Liver (tissue), 9 donors: Measurements from ENCODE around the gene PNRC1. TPM values are rescaled to one million over a fixed set of nuclear protein-coding genes. Genes with fewer than 3 reads are reported as not detected.
"Not testable (repeated sequence)": the region's sequence is repeated elsewhere in the genome, so short reads cannot be mapped to it uniquely, and the experiment has no call there.

ENCODE experiments used
- DNase-seq: peaks from one replicate; pipeline ENCODE4 v3.0.0-alpha.2; 2017; ENCODE audit warnings: low spot score
- H3K27ac ChIP-seq, 2 donors: one replicate each; pipeline ENCODE4 v1.7.0; 2013; ENCODE audit warnings: inconsistent platforms in 2 of 2, low read length in 2 of 2, control low read depth in 1 of 2, low read depth in 1 of 2, mild to moderate bottlenecking in 1 of 2
- H3K27me3 ChIP-seq, 4 donors: one replicate each; pipeline versions ENCODE4 v1.6.1 to v1.7.0; 2013; ENCODE audit warnings: low read length in 3 of 4, inconsistent platforms in 1 of 4, mild to moderate bottlenecking in 1 of 4, moderate library complexity in 1 of 4; ENCODE audit not compliant: control insufficient read depth in 4 of 4, insufficient read depth in 4 of 4
- H3K36me3 ChIP-seq, 4 donors: one replicate each; pipeline versions ENCODE4 v1.6.1 to v1.7.0; 2013; ENCODE audit warnings: low read length in 3 of 4, mild to moderate bottlenecking in 3 of 4, low read depth in 1 of 4, moderate library complexity in 1 of 4; ENCODE audit not compliant: control insufficient read depth in 4 of 4, insufficient read depth in 3 of 4
- H3K4me1 ChIP-seq, 4 donors: one replicate each; pipeline versions ENCODE4 v1.6.1 to v1.7.0; 2013; ENCODE audit warnings: low read length in 3 of 4, mild to moderate bottlenecking in 3 of 4, moderate library complexity in 1 of 4; ENCODE audit not compliant: control insufficient read depth in 4 of 4, insufficient read depth in 4 of 4
- H3K4me3 ChIP-seq, 3 donors: one replicate each; pipeline versions ENCODE4 v1.6.1 to v1.7.0; 2013; ENCODE audit warnings: low read length in 3 of 3, control low read depth in 1 of 3, low read depth in 1 of 3, mild to moderate bottlenecking in 1 of 3
- H3K9ac ChIP-seq, 2 donors: one replicate each; pipeline ENCODE4 v1.7.0; 2013; ENCODE audit warnings: low read length in 2 of 2, mild to moderate bottlenecking in 2 of 2, moderate library complexity in 2 of 2, control low read depth in 1 of 2, low read depth in 1 of 2
- H3K9me3 ChIP-seq, 4 donors: one replicate each; pipeline versions ENCODE4 v1.6.1 to v1.7.0; 2013; ENCODE audit warnings: low read length in 3 of 4; ENCODE audit not compliant: control insufficient read depth in 4 of 4
- EGR1 ChIP-seq, 2 donors: IDR thresholded peaks; 2 replicates each; pipeline ENCODE4 v1.6.1; 2016 to 2018; ENCODE audit warnings: antibody characterized with exemption in 2 of 2, low read depth in 2 of 2
- FOXA1 ChIP-seq: IDR thresholded peaks from 2 replicates; pipeline ENCODE4 v1.6.1; 2016; ENCODE audit warnings: antibody characterized with exemption
- FOXA2 ChIP-seq: IDR thresholded peaks from 2 replicates; pipeline ENCODE4 v1.6.1; 2016; ENCODE audit warnings: antibody characterized with exemption
- HNF4A ChIP-seq, 2 donors: conservative IDR thresholded peaks; 2 replicates each; pipeline ENCODE4 v1.6.1; 2016; ENCODE audit warnings: antibody characterized with exemption in 2 of 2, mild to moderate bottlenecking in 2 of 2
- HNF4G ChIP-seq: IDR thresholded peaks from 2 replicates; pipeline ENCODE4 v1.6.1; 2016; ENCODE audit warnings: antibody characterized with exemption
- JUND ChIP-seq, 2 donors: IDR thresholded peaks; 2 replicates each; pipeline ENCODE4 v1.6.1; 2016; ENCODE audit warnings: antibody characterized with exemption in 2 of 2
- NR2F2 ChIP-seq: IDR thresholded peaks from 2 replicates; pipeline ENCODE4 v1.6.1; 2016; ENCODE audit warnings: antibody characterized with exemption
- RAD21 ChIP-seq, 2 donors: IDR thresholded peaks; 2 replicates each; pipeline ENCODE4 v1.6.1; 2016; ENCODE audit warnings: antibody characterized with exemption in 2 of 2, mild to moderate bottlenecking in 2 of 2
- RXRA ChIP-seq, 2 donors: IDR thresholded peaks; 2 replicates each; pipeline ENCODE4 v1.6.1; 2017 to 2018; ENCODE audit warnings: antibody characterized with exemption in 2 of 2, mild to moderate bottlenecking in 1 of 2
- SP1 ChIP-seq: IDR thresholded peaks from 2 replicates; pipeline ENCODE4 v1.6.1; 2018; ENCODE audit warnings: antibody characterized with exemption, mild to moderate bottlenecking
- TAF1 ChIP-seq: conservative IDR thresholded peaks from 2 replicates; pipeline ENCODE4 v1.6.1; 2016; ENCODE audit warnings: antibody characterized with exemption, mild to moderate bottlenecking
- YY1 ChIP-seq: IDR thresholded peaks from 2 replicates; pipeline ENCODE4 v1.6.1; 2016; ENCODE audit warnings: antibody characterized with exemption, mild to moderate bottlenecking
- WGBS: extraction: QIAGEN DNeasy Blood & Tissue Kit; methylation state at CpG from one replicate; pipeline ENCODE4 v1.1.7; 2013; 5-methylcytosine and 5-hydroxymethylcytosine counted together
- polyA plus RNA-seq, 2 donors: library from polyadenylated mRNA; stranded (reverse) in 1 of 2; unstranded in 1 of 2; fragments of 200-250 nt in 1 of 2; fragments of >200 nt in 1 of 2; fragmentation: Nextera tagmentation in 1 of 2; extraction: Ambion mirVana in 1 of 2; gene quantifications; one replicate each; pipeline versions ENCODE4 v1.2.1 to v1.2.3, GENCODE V29; 2013 to 2015
- total RNA-seq, 2 donors: library from RNA; depleted of rRNA; stranded (reverse); fragments of >200 nt; gene quantifications; one replicate each; pipeline ENCODE4 v1.2.3, GENCODE V29; 2014
- TF ChIP-seq, protein P1 (sequence below): IDR thresholded peaks from 2 replicates; pipeline ENCODE4 v1.6.1; 2016; ENCODE audit warnings: antibody characterized with exemption
- TF ChIP-seq, protein P2 (sequence below): IDR thresholded peaks from 2 replicates; pipeline ENCODE4 v1.6.1; 2016; ENCODE audit warnings: antibody characterized with exemption
- TF ChIP-seq, protein P3 (sequence below): fragments of 150-350 bp; IDR thresholded peaks from 2 replicates; pipeline ENCODE4 v1.5.1; 2017; ENCODE audit warnings: improper control_type of control experiment, low read depth, low read length; ENCODE audit not compliant: missing input control
- donor health status: healthy.
- donor health status: healthy.
- donor health status: healthy.
- donor health status: healthy.
- donor health status: healthy.

Gene PNRC1
- total and polyA plus RNA-seq, 4 donors = 27.4 to 71.4 (median 53.6) TPM

DNA sequence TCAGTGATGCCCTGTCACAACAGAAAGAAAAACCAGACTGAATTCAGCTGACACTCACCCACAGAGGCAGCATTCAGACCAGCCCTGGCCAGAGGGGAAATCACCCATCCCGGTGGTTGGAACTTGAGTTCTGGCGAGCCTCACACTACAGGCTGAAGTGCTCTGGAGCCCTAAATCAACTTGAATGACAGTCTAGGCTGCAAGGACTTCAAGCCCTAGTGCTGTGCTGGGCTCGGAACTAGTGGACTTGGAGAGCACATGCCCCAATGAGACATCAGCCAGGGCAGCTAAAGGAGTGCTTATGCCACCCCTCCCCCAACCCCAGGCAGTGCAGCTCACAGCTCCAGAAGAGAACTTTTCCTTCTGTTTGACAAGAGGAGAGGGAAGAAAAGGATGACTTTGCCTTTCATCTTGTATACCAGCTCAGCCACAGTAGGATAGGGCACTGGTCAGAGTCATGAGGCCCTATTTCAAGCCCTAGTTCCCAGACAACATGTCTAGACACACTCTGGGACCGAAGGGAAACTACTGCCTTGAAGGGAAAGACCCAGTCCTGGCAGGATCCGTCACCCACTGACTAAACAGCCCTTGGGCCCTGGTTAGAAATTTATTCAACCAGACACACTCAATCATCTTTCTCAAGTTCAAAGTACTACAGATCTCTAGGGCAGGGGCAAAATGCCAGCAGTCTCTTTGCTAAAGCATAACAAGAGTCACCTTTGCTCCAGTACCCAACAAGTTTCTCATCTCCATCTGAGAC, 43.2 kb upstream of the PNRC1 start:
- H3K9ac ChIP-seq = no peak overlapping the region
- 70% methylated on average over 5 of the region's 5 CpGs for WGBS

DNA sequence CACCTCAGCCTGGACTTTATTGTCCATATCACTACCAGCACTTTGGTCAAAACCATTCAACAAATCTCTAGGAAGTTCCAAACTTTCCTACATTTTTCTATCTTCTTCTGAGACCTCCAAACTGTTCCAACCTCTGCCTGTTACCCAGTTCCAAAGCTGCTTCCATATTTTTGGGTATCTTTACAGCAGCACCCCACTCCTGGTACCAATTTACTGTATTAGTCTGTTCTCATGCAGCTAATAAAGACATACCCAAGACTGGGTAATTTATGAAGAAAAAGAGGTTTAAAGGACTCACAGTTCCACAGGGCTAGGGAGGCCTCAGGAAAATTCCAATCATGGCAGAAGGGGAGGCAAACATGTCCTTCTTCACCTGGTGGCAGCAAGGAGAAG, 42.7 kb upstream of the PNRC1 start:
- not testable (repeated sequence) for H3K36me3 ChIP-seq, DNase-seq, H3K27me3 ChIP-seq, H3K9ac ChIP-seq, H3K9me3 ChIP-seq, H3K27ac ChIP-seq, H3K4me3 ChIP-seq
- peaks cover 0 to 21% (median 9%) of the 10 kb centered on the region in 4 donors for H3K4me1 ChIP-seq

More for the DNA sequence above, 43.2 kb upstream of the PNRC1 start:
- Histone ChIP-seq H3K9me3 (peaks cover 0 to 8% (median 2%) of the 10 kb centered on the region in 4 donors), H3K4me3 (no peak overlapping the region), H3K36me3 (no peaks in the 10 kb centered on the region), H3K4me1 (peaks cover 0 to 21% (median 9%) of the 10 kb centered on the region in 4 donors), H3K27me3 (no peaks in the 10 kb centered on the region), H3K27ac (peak overlapping the region; percentile 32 to 98)
- no peak for DNase-seq
- TF ChIP-seq HNF4A (conservative IDR thresholded peaks at IDR 0.05) (peak; percentile 34 to 39), FOXA1 (no peak), JUND (IDR thresholded peaks at IDR 0.05) (no peak), TAF1 (no peak), HNF4G (no peak), FOXA2 (no peak), YY1 (no peak), SP1 (peak; percentile 35), RXRA (IDR thresholded peaks at IDR 0.05) (peak in 1 of 2 donors; percentile 20), EGR1 (IDR thresholded peaks at IDR 0.05; ENCODE audit: low read depth in 2 of 2) (no peak), NR2F2 (no peak), RAD21 (IDR thresholded peaks at IDR 0.05) (no peak)
- TF ChIP-seq, protein P1, sequence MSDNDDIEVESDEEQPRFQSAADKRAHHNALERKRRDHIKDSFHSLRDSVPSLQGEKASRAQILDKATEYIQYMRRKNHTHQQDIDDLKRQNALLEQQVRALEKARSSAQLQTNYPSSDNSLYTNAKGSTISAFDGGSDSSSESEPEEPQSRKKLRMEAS = no peak
- TF ChIP-seq, protein P2, sequence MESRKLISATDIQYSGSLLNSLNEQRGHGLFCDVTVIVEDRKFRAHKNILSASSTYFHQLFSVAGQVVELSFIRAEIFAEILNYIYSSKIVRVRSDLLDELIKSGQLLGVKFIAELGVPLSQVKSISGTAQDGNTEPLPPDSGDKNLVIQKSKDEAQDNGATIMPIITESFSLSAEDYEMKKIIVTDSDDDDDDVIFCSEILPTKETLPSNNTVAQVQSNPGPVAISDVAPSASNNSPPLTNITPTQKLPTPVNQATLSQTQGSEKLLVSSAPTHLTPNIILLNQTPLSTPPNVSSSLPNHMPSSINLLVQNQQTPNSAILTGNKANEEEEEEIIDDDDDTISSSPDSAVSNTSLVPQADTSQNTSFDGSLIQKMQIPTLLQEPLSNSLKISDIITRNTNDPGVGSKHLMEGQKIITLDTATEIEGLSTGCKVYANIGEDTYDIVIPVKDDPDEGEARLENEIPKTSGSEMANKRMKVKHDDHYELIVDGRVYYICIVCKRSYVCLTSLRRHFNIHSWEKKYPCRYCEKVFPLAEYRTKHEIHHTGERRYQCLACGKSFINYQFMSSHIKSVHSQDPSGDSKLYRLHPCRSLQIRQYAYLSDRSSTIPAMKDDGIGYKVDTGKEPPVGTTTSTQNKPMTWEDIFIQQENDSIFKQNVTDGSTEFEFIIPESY = no peak
- TF ChIP-seq, protein P3, sequence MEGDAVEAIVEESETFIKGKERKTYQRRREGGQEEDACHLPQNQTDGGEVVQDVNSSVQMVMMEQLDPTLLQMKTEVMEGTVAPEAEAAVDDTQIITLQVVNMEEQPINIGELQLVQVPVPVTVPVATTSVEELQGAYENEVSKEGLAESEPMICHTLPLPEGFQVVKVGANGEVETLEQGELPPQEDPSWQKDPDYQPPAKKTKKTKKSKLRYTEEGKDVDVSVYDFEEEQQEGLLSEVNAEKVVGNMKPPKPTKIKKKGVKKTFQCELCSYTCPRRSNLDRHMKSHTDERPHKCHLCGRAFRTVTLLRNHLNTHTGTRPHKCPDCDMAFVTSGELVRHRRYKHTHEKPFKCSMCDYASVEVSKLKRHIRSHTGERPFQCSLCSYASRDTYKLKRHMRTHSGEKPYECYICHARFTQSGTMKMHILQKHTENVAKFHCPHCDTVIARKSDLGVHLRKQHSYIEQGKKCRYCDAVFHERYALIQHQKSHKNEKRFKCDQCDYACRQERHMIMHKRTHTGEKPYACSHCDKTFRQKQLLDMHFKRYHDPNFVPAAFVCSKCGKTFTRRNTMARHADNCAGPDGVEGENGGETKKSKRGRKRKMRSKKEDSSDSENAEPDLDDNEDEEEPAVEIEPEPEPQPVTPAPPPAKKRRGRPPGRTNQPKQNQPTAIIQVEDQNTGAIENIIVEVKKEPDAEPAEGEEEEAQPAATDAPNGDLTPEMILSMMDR = no peak

DNA sequence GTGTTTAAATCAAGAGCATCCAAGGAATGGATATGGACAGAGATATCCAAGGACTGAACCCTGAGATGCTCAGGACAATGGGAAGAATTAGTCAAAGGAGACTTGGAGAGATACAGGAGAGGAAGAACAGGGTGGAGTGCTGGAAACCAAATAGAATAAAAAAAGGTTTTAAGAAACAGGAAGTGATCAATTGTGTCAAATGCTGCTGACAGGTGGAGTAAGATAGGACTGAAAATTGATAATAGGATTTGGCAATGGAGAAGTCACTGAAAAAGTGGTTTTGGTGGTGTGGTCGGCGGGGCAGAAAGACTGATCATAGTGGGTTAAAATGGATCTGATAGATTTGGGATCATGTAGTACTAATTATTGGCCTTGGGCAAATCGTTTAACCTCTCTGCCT, 37.9 kb upstream of the PNRC1 start:
- no peak for DNase-seq
- H3K4me3 ChIP-seq = no peak overlapping the region
- WGBS = 88% methylated on average over 3 of the region's 3 CpGs
- no peak overlapping the region for H3K27ac ChIP-seq
- no peaks in the 10 kb centered on the region for H3K27me3 ChIP-seq
- H3K4me1 ChIP-seq = peaks cover 0 to under 1% (median 0%) of the 10 kb centered on the region in 4 donors
- H3K9ac ChIP-seq = no peak overlapping the region
- H3K36me3 ChIP-seq = no peaks in the 10 kb centered on the region
- TF ChIP-seq, protein P1 = no peak
- peaks cover 0 to 4% (median 2%) of the 10 kb centered on the region in 4 donors for H3K9me3 ChIP-seq
